SK-MEL-5 (cell line): ENCODE data around the gene WDSUB1. TPM values are rescaled to one million over a fixed set of nuclear protein-coding genes. Genes with fewer than 3 reads are reported as not detected.
A peak's percentile ranks its signal among the peaks of the same experiment; 100 is the strongest.

Experiments
- DNase-seq: peaks from one replicate; pipeline ENCODE4 v3.0.0-alpha.2; 2016; ENCODE audit warnings: low read depth, low spot score
- in situ Hi-C: cut with HindIII; loops from 2 replicates; pipeline ENCODE4 v1.10.0; 2016; ENCODE audit warnings: low sequenced_read_pairs, high pct_unique_total_duplicates, low pct_unique_long_range_greater_than_20kb
- total RNA-seq: library from RNA; depleted of rRNA; stranded (reverse); fragments of >200 nt; shearing (Covaris generic); gene quantifications from 2 replicates; pipeline ENCODE4 v1.2.3, GENCODE V29; 2014

The WDSUB1 gene
- total RNA-seq, 1 experiment from 2014 or later, result 20.3 TPM

DNA sequence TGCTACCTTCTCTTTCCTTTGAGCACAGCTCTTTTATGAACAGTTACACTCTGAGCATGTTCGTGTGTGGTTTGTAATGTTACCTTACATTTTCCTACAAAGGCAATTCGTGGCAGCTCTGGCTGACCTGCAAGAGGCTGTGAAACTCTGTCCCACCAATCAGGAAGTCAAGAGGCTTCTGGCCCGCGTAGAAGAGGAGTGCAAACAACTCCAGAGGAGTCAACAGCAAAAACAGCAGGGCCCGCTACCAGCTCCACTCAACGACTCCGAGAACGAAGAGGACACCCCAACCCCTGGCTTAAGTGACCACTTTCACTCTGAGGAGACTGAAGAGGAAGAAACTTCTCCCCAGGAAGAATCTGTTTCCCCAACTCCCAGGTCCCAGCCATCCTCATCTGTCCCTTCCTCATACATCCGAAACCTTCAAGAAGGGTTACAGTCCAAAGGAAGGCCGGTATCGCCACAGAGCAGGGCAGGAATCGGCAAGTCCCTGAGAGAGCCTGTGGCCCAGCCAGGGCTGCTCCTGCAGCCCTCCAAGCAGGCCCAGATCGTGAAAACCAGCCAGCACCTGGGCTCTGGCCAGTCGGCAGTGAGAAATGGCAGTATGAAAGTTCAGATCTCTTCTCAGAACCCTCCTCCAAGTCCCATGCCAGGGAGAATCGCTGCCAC lies 56.9 kb downstream of the WDSUB1 start:
- no peak for DNase-seq
- in situ Hi-C loops, result no loop called here

DNA sequence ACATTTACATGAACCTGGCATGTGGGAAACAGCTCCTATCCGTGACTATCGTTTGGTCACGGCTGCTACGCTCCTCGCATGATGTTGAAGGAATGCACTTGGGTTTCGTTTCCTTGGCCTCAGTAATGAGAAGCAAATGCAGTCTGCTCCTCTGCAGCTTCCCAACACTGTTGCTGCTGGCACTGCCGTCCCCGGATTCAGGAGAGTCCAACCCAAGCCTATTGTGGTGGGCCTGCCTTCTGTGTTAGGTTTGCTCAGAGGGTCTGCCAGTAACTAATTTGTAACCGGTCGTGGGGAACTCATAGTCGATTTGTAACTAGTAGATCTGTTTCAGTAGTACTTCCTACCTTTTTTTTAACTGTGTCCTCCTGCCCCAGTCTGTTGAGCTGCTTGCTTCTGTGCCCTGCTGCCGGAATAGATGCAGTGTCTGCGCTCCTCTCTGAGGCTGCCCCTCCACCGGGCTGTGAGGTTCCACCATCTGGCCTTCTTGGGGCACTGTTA lies 58.4 kb downstream of the WDSUB1 start:
- no peak for DNase-seq
- in situ Hi-C loops, result no loop called here

DNA sequence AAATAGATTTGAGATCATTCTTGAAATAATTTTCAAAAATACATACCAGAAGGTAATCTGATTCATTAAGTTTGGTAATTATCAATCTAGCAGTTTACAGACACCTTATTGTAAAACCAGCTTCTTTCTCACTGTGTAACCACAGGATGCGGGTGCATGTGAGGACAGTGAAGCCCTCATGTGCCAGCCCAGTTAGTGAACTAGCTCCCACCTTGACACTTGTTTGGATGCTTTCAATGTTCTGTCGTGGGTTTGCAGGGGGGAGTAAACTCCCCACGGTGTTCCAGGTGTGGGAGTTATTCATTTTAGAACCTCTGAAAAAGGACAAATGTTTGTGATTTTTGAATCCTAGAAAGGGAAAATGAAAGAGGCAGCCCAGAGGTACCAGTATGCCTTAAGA lies 59.0 kb downstream of the WDSUB1 start:
- in situ Hi-C loops, result no loop called here
- no peak for DNase-seq

DNA sequence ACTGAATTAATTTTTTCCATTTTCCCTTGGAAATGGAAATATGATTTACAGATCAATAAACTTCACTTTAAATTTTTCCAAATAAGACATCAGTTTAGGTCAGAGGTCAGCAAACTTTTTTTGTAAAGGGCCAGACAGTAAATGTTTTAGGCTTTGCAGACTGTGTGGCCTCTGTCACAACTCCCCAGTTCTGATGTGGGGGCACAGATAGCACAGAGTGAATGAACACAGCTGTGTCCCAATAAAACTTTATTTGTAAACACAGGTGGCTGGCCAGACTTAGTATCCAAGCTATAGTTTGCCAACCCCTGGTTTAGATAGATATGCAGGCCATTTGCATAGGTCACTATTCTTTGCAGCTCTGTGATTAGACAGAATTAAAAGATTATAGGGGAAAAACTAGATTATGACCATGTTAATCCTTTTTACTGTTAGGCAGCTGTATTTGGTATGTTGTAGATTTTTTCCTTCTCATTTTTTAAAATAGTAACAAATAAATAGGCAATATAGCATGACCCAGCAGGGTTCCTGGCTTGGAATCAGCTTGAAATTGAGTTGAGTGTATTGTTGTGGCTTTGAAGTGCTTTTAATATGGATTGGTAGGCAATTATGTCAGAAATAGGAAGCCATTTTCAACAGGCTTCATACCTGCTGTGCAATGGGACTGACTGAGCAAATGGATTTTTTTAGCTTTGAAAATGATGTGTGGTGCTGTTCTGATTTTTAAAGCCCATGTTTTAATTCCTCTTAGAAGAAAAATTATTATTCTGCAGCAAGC lies 59.7 kb downstream of the WDSUB1 start:
- DNase-seq, result no peak
- in situ Hi-C loops, result no loop called here

DNA sequence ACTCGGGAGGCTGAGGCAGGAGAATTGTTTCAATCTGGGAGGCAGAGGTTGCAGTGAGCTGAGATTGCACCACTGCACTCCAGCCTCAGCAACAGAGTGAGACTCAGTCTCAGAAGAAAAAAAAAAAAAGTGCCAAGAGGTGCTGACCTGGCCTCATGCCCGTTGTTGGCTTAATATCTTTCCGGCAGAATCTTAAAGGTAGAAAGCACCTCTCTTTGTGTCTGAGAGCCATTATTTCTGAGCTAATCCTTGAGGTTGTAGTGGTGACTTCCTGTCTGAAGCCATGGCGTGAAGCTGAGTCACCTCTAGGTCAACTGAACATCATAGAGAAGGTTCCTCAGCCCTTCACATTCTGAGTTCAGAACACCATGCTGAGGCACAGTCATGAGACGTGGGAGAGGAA lies 60.4 kb downstream of the WDSUB1 start:
- in situ Hi-C loops, result no loop called here
- DNase-seq, result peak; percentile 65

DNA sequence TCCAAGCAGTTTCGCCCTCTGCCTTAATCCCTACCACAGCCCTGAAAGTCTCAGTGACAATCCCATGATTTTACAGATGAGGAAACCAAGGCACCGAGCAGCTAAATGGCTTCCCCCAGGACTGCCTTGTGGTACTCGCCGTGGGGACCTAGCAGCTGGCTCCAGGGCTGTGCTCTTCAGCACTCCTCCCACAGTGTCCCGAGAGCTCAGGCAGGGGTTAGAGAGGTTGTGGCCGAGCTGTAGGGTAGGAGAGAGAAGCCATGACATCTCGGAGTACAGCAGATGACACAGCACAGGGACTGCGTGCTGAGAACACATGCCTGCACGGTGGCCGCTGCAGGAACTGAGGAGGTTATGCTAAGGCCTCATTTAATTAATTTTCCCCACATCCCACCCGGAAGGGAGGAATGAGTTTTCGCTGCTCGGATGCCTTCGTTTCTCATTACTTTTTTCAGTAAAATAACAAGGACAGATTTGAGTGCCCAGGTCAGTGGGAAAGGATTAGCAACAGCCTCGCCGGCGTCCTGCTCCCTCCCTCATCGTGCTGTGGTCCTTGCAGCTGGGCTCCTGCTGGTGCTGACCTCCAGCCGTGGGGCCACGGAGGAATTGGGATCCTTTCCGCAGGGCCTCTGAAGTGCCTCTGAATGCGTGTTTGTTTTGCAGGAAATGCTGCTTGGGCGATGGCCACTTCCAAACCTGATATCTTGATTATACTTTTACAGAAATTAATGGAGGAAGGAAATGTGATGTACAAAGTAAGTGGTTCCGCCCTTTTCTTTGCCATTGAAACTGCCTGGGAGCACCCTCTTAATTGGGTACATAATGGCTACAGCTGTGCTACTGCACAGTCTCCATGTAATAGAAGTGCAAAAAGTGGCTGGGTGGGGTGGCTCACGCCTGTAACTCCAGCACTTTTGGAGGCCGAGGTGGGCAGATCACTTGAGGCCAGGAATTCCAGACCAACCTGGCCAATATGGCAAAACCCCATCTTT lies 61.2 kb downstream of the WDSUB1 start:
- no peak for DNase-seq
- in situ Hi-C loops, result no loop called here

DNA sequence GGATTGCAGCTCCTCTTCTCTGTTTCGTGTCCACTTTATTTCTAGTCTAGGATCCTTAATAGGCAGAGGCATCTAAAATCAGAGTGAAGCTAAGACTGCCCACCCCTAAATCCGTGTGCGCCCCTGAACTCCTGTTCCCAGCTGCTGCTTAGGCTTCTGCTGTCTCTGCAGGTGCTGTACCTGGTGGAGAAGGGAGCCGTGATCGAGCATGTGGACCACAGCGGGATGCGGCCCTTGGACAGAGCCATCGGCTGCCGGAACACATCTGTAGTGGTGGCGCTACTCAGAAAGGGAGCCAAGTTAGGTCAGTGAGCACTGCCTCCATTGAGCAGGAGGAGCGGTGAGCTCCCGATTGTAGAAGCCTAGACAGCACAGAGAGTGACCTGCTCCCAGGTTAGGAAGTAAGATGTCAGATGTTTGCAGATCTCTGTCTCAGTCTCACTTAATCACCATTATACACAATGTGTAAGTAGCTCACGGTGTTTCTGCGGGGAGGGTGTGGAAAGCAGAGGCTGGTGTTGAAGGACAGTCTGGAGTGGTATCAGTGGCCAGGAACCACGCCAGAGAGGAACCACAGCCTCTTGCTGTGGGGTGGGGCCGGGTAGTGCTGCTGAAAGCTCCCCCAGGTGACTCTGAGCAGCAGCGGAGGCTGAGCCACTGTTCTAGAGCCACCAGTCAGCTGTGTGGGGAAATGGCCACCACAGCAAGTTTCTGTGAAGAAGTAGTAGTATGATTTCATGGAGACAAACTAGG lies 62.3 kb downstream of the WDSUB1 start:
- in situ Hi-C loops, result no loop called here
- DNase-seq, result no peak

DNA sequence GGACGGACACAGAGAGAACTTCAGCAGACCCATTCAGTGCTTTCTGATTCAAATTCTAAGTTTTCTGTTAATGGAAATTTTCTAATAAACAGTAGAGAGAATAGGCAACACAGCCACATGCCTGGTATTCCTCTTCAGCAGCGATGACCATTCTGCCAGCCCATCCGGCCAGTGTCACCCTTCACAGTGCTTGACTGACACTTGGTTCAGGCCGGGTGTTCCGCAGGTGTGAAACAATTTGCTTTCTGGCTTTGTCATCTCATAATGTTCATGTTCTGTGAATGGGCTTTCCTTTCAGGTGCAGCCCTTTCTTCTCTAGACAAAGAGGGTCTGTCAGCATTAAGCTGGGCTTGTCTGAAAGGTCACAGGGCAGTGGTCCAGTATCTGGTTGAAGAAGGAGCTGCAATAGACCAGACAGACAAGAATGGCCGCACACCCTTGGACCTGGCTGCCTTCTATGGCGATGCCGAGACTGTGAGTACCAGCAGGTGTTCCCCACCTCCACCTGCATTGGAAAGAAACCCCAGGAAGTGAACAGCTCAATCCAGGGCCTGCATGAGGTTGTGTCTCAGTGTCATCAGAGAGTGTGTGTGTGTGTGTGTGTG lies 67.0 kb downstream of the WDSUB1 start:
- in situ Hi-C loops, result no loop called here
- DNase-seq, result no peak

DNA sequence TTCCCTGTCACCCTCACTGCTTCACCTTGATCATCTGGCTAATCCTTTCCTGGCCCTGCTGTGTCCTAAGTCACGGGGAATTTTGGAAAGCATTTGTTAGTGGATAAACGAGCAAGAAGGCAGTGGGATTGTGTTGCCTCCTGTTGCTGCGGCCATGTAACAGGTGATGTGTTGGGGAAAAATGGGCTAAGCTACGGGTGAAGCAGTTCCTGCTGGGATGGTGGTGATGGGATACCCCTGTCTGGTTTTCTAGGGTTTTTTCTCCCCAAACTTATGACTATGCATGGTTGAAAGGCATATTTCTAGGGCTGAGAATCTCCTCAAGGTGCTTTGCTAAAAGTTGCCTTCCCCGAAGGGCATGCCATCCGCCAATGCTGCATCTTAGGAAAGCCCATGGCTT lies 68.1 kb downstream of the WDSUB1 start:
- DNase-seq, result no peak
- in situ Hi-C loops, result no loop called here

DNA sequence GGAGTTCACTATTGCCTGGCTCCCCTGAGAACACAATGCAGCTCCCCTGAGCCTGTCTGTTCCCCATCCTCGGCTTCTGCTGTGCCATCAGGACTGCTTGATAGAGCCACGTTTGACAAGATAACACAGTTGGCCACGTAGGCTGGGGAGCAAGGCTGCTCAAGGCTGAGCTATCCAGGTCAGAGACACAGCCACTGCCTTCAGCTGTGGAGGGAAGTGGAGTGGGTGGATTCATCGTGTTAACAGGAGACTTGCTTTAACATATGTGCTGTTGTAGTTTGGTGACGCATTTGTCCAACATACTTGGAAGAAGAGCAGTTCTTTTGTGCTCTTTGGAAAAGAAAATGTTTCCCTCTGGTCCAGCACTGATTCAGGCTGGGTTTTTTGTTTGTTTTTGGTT lies 68.8 kb downstream of the WDSUB1 start:
- in situ Hi-C loops, result no loop called here
- DNase-seq, result no peak

DNA sequence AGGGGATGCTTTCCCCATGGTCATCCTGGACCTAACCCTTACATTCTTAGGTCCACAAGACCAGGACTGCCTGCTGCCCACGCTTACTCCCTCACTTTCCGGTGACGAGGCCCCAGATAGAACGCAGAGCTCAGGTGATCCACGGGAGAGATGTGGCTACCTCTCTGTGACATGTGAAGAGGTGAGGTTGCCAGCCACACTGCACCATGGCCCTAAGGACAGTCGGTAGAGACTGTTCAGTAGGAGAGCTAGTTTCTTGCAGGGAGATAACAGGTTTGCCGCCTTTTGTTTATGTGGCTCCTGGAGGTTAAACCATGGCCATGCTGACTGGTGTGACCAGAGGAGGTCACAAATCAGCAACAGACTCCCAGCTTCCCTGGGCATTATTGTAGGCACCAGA lies 71.4 kb downstream of the WDSUB1 start:
- DNase-seq, result no peak
- in situ Hi-C loops, result no loop called here

DNA sequence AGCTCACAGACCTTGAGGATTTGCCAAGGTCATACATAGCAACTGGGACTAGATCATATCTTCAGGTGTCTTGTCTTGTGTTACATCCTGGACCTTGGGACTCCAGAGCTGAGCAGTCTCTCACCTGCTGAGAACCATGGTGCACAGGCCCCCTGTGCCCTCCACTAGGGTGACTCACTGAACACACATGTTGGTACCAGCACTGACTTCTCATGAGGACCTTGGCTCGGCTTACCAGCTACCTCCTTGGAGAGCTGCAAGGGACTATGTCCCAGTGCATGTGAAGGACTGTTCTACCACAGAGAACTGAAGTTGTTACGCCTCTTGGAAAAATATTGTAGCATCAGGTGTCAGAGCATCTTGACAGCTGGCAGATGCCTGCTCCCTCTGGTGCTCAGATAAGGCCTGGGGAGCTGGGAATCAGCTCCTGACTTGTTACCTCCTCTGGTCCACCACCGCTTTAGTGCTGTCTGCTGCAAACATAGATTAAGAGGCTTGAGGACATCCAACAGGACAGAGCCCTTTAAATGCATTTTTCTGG lies 72.1 kb downstream of the WDSUB1 start:
- in situ Hi-C loops, result no loop called here
- no peak for DNase-seq

DNA sequence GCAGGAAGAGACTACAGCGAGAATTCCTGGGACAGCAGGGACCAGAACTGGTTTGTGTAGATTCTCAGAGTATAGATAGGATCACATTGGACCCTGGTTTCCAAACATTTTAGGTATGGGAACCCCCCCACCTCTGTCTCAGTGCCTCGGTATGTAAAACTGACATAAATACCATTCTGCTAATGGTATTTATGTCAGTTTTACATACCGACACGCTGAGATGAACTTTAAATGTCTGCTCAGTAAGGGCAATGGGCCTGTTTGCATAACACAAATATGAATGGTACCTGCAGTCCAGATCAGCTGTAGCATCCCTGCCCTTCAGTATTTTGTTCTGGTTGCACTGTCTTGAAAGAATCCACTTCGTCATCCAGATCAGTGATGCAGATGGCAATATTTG lies 73.2 kb downstream of the WDSUB1 start:
- in situ Hi-C loops, result no loop called here
- DNase-seq, result no peak

DNA sequence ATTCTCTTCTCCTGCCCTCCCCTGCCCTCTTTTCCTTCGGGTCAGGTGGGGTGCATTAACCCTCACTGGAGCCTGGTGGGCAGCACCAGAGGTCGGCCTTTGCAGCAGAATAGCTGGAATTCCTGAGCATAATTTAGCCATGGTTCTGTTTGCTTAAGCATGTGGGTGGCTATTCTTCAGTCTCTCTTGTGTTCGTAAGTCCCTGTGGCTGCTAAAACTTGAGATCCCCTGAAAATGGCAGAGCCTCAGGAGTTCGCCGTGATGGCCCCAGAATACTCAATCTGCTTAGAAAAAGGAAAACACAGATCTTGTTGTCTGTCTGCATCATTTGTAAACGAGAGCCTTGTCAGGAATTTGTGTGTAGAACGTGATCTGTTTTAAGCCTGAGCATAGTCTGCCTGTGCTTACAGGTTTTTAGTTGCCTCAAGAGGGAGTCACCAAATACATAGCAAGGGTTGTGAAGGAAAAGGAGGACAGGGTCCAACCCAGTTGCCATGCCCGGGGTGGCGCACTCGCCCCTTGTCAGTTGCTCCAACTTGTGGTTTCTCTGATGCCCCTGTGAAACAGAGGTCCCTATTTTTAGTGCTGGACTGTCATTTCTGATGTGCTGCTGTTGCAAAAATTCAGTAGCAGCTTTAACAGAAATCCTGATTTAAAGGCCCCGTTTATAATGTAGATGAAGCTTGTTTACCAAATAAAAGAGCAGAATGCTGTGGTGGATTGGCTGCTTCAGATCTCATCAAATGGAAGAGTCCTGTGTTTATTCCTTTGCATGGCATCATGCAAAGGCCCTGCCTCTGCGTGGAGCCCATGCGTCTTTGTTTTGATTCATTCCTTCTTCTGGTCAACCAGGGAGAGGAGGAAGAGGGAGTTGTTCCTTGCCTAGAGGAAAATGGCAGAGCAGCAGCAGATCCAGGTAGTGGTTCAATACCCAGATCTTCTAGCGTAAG lies 74.8 kb downstream of the WDSUB1 start:
- DNase-seq, result no peak

DNA sequence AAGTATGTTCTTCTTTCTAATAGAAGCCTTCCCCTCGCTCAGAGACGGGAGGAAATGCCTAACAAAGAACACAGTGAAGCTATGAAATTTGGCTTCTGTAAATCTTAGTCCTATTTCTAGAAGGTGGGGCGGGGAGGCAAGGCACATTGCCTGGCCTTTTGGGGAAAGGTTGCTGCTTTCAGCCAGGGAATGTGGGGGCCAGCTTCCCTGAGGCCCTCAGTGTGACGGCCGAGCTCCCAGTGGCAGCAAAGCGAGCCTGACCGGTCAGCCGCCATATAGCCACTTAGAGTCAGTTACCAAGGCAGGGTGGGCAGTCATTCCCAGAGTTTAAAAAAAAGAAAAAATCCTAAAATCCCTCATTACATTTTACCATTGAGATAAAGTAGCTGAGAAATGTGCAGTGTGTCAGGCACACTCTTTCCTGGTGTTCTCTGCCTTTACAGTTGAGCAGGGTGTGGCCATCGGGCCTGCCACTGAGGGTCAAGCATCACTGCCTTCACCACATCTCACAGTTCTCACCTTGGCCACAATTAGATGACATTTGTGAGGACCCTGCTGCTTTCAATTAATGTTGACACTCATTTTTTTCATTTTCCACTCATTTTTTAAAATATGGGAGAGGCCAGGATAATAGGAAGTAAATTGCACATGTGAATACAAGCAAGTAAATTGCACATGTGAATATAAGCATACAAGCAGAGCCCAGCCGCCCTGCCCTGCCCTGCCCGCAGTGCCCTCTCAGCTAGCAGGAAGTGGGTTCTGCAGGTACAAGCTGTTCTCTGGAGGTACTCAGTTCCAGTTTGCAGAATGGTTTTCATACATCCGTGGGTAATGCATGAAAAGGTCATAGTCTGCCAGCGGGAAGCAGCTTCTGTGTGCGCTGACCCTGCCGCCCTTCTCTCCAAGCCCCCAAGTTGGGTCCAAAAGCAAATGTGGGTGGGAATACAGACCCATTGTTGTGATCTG lies 76.9 kb downstream of the WDSUB1 start:
- in situ Hi-C loops, result no loop called here
- DNase-seq, result no peak

More for the DNA sequence above, 74.8 kb downstream of the WDSUB1 start:
- in situ Hi-C loops, result no loop called here
